A549 (cell line): ENCODE measurements around the gene TSPAN4. TPM values are rescaled to one million over a fixed set of nuclear protein-coding genes. Genes with fewer than 3 reads are reported as not detected.

Experiments used
- ATAC-seq, 2 experiments: fragments of 200-7000 bp in 1 of 2; fragments of >200 bp in 1 of 2; cut with Nextera tagmentation in 1 of 2; cut with Tn5 transposase in 1 of 2; 3 replicates each; pipeline versions ENCODE4 v1.8.0 to v1.9.1; 2018 to 2020; ENCODE audit warnings: mild to moderate bottlenecking in 1 of 2, moderate library complexity in 1 of 2
- CTCF ChIA-PET: fragments of 300-600 bp; sonication (Branson Sonifier 250); formaldehyde crosslinking; extraction: SDS; loops from one replicate; lab custom pipeline; 2021; ENCODE audit warnings: antibody characterized with exemption, inconsistent platforms; lab: Yijun Ruan, JAX
- POLR2A ChIA-PET: fragments of 350-600 bp; formaldehyde crosslinking; extraction: SDS; loops from one replicate; lab custom pipeline; 2021; ENCODE audit warnings: antibody characterized with exemption, inconsistent platforms; lab: Yijun Ruan, JAX
- DNase-seq, 2 experiments: peaks; one replicate each; pipeline versions ENCODE4 v3.0.0 to v3.0.0-alpha.2; 2011 to 2016; ENCODE audit warnings: low read depth in 1 of 2, low spot score in 1 of 2
- FAIRE-seq: peaks from 2 replicates; lab custom pipeline; 2011; peaks lifted over from hg19 to GRCh38; lab: Jason Lieb, UNC
- H3K27ac ChIP-seq, 2 experiments: fragments of >200 bp; sonication (Bioruptor Twin); formaldehyde crosslinking; 3 replicates each; pipeline ENCODE4 v1.5.1; 2016 to 2017
- H3K4me1 ChIP-seq: fragments of >200 bp; sonication (Bioruptor Twin); formaldehyde crosslinking; 3 replicates; pipeline ENCODE4 v1.6.1; 2016
- H3K4me2 ChIP-seq: fragments of >200 bp; sonication (Bioruptor Twin); formaldehyde crosslinking; 3 replicates; pipeline ENCODE4 v1.6.1; 2016
- H3K4me3 ChIP-seq: fragments of >200 bp; sonication (Bioruptor Twin); formaldehyde crosslinking; 3 replicates; pipeline ENCODE4 v1.5.1; 2016
- H3K9me3 ChIP-seq: fragments of >200 bp; sonication (Bioruptor Twin); formaldehyde crosslinking; 3 replicates; pipeline ENCODE4 v1.6.1; 2016
- CEBPB ChIP-seq, 2 experiments: fragments of >200 bp in 1 of 2; sonication (Bioruptor Twin) in 1 of 2; formaldehyde crosslinking in 1 of 2; IDR thresholded peaks; 2 replicates each; pipeline ENCODE4 v1.6.1; 2012 to 2016
- FOSL2 ChIP-seq, 2 experiments: fragments of 450-650 bp in 1 of 2; fragments of >200 bp in 1 of 2; sonication (Bioruptor Twin) in 1 of 2; formaldehyde crosslinking; IDR thresholded peaks; 2 replicates each; pipeline versions ENCODE4 v1.5.0 to v1.6.1; 2016 to 2020; ENCODE audit warnings: mild to moderate bottlenecking in 1 of 2, moderate library complexity in 1 of 2
- JUN ChIP-seq, 2 experiments: fragments of >200 bp; sonication (Bioruptor Twin); formaldehyde crosslinking; IDR thresholded peaks; 2 replicates in 1 of 2; 3 replicates in 1 of 2; pipeline ENCODE4 v1.6.1; 2016 to 2017
- JUNB ChIP-seq: fragments of >200 bp; sonication (Bioruptor Twin); formaldehyde crosslinking; IDR thresholded peaks from 2 replicates; pipeline ENCODE4 v1.6.1; 2016
- KDM5A ChIP-seq: fragments of 200-600 bp; sonication (generic); IDR thresholded peaks from 2 replicates; pipeline ENCODE4 v1.6.1; 2016; ENCODE audit warnings: antibody characterized with exemption, mild to moderate bottlenecking
- NFE2L2 ChIP-seq: fragments of 150-350 bp; conservative IDR thresholded peaks from 2 replicates; pipeline ENCODE4 v1.6.1; 2014; ENCODE audit warnings: low read length
- POLR2AphosphoS2 ChIP-seq: conservative IDR thresholded peaks from 2 replicates; pipeline ENCODE4 v1.6.1; 2012; ENCODE audit warnings: low read length, improper control_type of control experiment, inconsistent platforms
- RAD21 ChIP-seq, 2 experiments: fragments of >200 bp in 1 of 2; sonication (Bioruptor Twin) in 1 of 2; formaldehyde crosslinking in 1 of 2; IDR thresholded peaks in 1 of 2; conservative IDR thresholded peaks in 1 of 2; 2 replicates in 1 of 2; 3 replicates in 1 of 2; pipeline ENCODE4 v1.6.1; 2012 to 2018; ENCODE audit warnings: inconsistent platforms in 1 of 2
- RARB ChIP-seq: fragments of 250-450 bp; sonication (Bioruptor Pico); IDR thresholded peaks from 2 replicates; pipeline ENCODE4 v1.8.0; 2021; ENCODE audit warnings: mild to moderate bottlenecking, moderate library complexity
- REST ChIP-seq: fragments of 200-600 bp; sonication (generic); IDR thresholded peaks from 2 replicates; pipeline ENCODE4 v1.6.1; 2016; ENCODE audit warnings: antibody characterized with exemption, mild to moderate bottlenecking, moderate library complexity
- SREBF2 ChIP-seq: fragments of 450-650 bp; IDR thresholded peaks from 2 replicates; pipeline ENCODE4 v1.6.1; 2014; ENCODE audit warnings: mild to moderate bottlenecking, moderate library complexity
- WGBS: methylation state at CpG from one replicate; pipeline ENCODE4 v1.1.6; 2017; ENCODE audit errors: missing lambda C conversion rate; 5-methylcytosine and 5-hydroxymethylcytosine counted together
- polyA plus RNA-seq, 4 experiments: library from polyadenylated mRNA; depleted of rRNA in 3 of 4; stranded (reverse); fragments of >200 nt; fragmentation: RNase III in 1 of 4; extraction: RNeasy Plus Mini Kit Qiagen cat#74134 plus additional on column Dnase treatment in 1 of 4; gene quantifications; 2 replicates in 3 of 4; 3 replicates in 1 of 4; pipeline ENCODE4 v1.2.3, GENCODE V29; 2011 to 2017
- TF ChIP-seq, protein P1 (sequence below): IDR thresholded peaks from 2 replicates; pipeline ENCODE4 v1.6.1; 2012
- TF ChIP-seq, protein P2 (sequence below): fragments of >200 bp; sonication (Bioruptor Twin); formaldehyde crosslinking; IDR thresholded peaks from 3 replicates; pipeline ENCODE4 v1.5.1; 2016

The TSPAN4 gene
- polyA plus RNA-seq, 2 of the 4 experiments (the other 2 are of a cell fraction): 83.5 to 145 TPM

DNA sequence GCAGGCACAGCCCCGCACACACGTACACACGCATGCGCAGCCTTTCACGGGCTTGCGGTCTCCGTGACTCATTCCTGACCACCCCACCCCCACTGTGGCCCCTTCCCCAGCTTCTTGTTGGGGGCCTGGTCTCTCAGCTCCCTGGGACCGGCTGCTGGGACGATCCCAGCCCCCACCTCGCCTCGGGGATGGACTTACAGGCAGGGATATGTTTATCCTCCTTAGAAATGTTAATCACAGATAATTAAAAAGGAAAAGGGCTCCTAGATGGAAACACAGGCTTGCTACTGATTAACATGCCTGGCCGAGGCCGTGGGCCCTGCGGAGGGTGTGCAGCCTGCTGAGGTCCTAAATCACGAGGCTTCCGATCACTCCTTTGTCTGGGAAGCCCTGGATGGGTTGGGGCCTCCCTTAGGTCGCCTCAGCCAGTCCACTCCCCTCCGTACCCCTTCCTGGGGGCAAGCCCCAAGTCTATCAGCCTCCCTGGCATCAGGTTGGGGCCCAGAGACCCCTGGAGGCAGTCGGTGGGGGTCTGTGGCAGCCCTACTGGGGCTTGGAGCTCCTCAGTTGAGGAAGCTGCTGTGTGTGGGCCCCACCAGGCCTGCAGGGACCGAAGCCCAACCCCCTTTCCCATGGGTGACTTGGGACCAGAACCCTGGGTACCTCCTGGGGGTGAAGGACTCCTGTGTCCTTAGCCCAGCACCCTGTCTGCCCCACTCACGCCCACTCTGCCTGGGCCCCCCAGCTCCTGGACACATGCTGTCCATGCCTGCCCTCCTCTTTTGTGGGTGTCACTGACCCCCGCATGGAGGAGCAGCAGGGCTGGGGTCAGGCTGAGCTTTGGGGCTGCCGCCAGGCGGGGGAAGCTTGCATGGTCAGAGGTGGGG lies 20.6 kb downstream of the TSPAN4 start:
- DNase-seq: no peak
- FAIRE-seq: no peak
- Histone ChIP-seq H3K4me1 (peaks cover 63% of the 10 kb centered on the region), H3K27ac (0 out of 6 replicates have a peak overlapping the region, but pooled peaks of 1 of the 2 experiments have one; percentile 17), H3K9me3 (no peaks in the 10 kb centered on the region), H3K4me2 (no peak overlapping the region), H3K4me3 (no peak overlapping the region)
- POLR2A ChIA-PET: no interaction called here
- no peak for TF ChIP-seq RAD21 (conservative IDR thresholded peaks at IDR 0.05 in 1 of 2, IDR thresholded peaks at IDR 0.05 in 1 of 2)
- CTCF ChIA-PET: interaction anchor here (0.8 to 3.7 kb wide), 2 partner anchors 11 to 15 kb away, joined by 4 to 34 read pairs; no protein-coding TSS in a partner anchor
- 75% methylated on average over 17 of the region's 24 CpGs for WGBS
- 0 out of 6 replicates have a peak, but pooled peaks of 1 of the 2 experiments have one; percentile 0 for ATAC-seq

DNA sequence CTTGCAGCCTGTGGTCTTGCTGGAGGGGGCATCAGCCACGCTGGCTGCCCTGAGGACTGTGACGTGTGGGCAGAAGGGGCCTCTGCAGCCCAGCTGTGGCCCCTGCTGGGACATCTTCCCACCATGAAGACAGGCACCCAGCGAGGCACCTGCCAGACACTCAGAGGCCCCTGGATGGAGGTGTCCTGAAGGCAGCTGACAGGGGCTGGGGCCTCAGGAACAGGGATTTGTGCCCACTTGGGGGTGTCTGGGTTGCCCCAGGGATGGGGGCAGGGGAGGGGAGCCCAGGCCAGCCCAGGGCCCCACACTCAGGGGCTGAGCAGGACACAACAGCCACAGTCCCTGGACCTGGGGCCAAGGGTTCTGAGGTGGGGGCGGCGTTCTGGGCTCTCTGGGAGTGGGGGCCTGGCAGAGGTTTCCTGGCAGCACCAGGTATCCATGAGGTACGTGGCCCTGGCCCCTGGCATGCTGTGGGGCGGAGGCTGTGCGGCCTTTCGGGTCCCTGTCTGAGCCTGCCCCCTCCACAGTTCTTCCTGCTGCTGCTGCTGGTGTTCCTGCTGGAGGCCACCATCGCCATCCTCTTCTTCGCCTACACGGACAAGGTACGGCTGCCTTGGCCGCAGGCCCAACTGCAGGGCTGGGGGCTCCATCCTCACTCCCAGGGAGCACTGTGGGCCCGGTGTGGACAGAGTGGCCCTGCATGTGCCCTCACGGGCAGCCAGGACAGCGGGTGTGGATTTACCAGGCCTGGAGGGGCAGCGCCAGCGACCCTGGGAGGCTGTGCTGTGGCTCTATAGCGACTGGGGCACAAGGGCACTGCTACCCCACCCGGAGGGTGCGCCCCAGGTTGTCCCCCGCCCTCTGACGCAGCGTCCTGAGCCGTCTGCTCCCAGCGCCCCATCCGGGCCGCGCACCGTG lies 21.5 kb downstream of the TSPAN4 start:
- no peak for DNase-seq
- CTCF ChIA-PET: interaction anchor here (0.8 to 5.2 kb wide), 3 partner anchors 9 to 187 kb away, joined by 4 to 25 read pairs (median 10); no protein-coding TSS in a partner anchor
- TF ChIP-seq, protein P1, sequence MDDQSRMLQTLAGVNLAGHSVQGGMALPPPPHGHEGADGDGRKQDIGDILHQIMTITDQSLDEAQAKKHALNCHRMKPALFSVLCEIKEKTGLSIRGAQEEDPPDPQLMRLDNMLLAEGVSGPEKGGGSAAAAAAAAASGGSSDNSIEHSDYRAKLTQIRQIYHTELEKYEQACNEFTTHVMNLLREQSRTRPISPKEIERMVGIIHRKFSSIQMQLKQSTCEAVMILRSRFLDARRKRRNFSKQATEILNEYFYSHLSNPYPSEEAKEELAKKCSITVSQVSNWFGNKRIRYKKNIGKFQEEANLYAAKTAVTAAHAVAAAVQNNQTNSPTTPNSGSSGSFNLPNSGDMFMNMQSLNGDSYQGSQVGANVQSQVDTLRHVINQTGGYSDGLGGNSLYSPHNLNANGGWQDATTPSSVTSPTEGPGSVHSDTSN: peak; percentile 57; the same call in 1 of the 2 replicates
- TF ChIP-seq NFE2L2 (no peak), JUN (IDR thresholded peaks at IDR 0.05) (no peak; a peak in 2 of 5 replicates), JUNB (no peak), SREBF2 (no peak), RARB (CRISPR knock-in tag) (no peak), CEBPB (IDR thresholded peaks at IDR 0.05) (no peak), KDM5A (no peak), REST (no peak), FOSL2 (IDR thresholded peaks at IDR 0.05) (no peak), FOSL2 (CRISPR knock-in tag; IDR thresholded peaks at IDR 0.05) (no peak), POLR2AphosphoS2 (0 out of 2 replicates have a peak, but pooled peaks have one; percentile 70)
- TF ChIP-seq, protein P2, sequence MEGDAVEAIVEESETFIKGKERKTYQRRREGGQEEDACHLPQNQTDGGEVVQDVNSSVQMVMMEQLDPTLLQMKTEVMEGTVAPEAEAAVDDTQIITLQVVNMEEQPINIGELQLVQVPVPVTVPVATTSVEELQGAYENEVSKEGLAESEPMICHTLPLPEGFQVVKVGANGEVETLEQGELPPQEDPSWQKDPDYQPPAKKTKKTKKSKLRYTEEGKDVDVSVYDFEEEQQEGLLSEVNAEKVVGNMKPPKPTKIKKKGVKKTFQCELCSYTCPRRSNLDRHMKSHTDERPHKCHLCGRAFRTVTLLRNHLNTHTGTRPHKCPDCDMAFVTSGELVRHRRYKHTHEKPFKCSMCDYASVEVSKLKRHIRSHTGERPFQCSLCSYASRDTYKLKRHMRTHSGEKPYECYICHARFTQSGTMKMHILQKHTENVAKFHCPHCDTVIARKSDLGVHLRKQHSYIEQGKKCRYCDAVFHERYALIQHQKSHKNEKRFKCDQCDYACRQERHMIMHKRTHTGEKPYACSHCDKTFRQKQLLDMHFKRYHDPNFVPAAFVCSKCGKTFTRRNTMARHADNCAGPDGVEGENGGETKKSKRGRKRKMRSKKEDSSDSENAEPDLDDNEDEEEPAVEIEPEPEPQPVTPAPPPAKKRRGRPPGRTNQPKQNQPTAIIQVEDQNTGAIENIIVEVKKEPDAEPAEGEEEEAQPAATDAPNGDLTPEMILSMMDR: no peak
- 90% methylated on average over 22 of the region's 31 CpGs for WGBS
- no peak for FAIRE-seq
- Histone ChIP-seq H3K4me2 (no peak overlapping the region), H3K27ac (peak overlapping the region in 1 of 2 experiments; percentile 17; a peak in 1 of 6 replicates), H3K4me1 (peaks cover 54% of the 10 kb centered on the region), H3K9me3 (no peaks in the 10 kb centered on the region), H3K4me3 (no peak overlapping the region)
- ATAC-seq: peak; percentile 0; a peak in 2 of 6 replicates
- POLR2A ChIA-PET: interaction anchor here (0.9 kb wide), 1 partner anchor 625 kb away, joined by 3 read pairs; no protein-coding TSS in a partner anchor
